Natural killer cell (primary cell): ENCODE data around the gene STK38L. TPM values are rescaled to one million over a fixed set of nuclear protein-coding genes. Genes with fewer than 3 reads are reported as not detected.

Source experiments
- ATAC-seq, 3 donors: fragments of 150-1000 bp in 2 of 3; fragments of 200-7000 bp in 1 of 3; cut with Tn5 transposase; 1 replicate in 1 of 3; 2 replicates in 2 of 3; pipeline ENCODE4 v1.10.0; 2021; ENCODE audit warnings: mild to moderate bottlenecking in 2 of 3, moderate library complexity in 2 of 3
- DNase-seq, 2 donors: peaks; one replicate each; pipeline versions ENCODE4 v3.0.0 to v3.0.0-alpha.2; 2013 to 2021; ENCODE audit warnings: mixed read lengths in 1 of 2
- H3K27ac ChIP-seq: one replicate; pipeline ENCODE4 v1.5.1; 2013; ENCODE audit warnings: mild to moderate bottlenecking, low read length
- H3K27me3 ChIP-seq: one replicate; pipeline ENCODE4 v1.6.1; 2013; ENCODE audit warnings: low read length; ENCODE audit not compliant: control insufficient read depth, insufficient read depth
- H3K36me3 ChIP-seq: one replicate; pipeline ENCODE4 v1.6.1; 2013; ENCODE audit warnings: low read length; ENCODE audit not compliant: control insufficient read depth, insufficient read depth
- H3K4me1 ChIP-seq: one replicate; pipeline ENCODE4 v1.6.1; 2013; ENCODE audit warnings: low read length; ENCODE audit not compliant: control insufficient read depth, insufficient read depth
- H3K4me3 ChIP-seq: one replicate; pipeline ENCODE4 v1.5.1; 2013; ENCODE audit warnings: low read length
- H3K9me3 ChIP-seq: one replicate; pipeline ENCODE4 v1.6.1; 2013; ENCODE audit warnings: low read length; ENCODE audit not compliant: control insufficient read depth, insufficient read depth
- H3K27ac Mint-ChIP-seq, 2 donors: one replicate each; pipeline ENCODE4 v1.8.0; 2022; ENCODE audit warnings: mild to moderate bottlenecking in 2 of 2, mixed read lengths in 2 of 2, moderate library complexity in 1 of 2
- H3K27me3 Mint-ChIP-seq, 2 donors: one replicate each; pipeline ENCODE4 v1.8.0; 2022; ENCODE audit warnings: low read depth in 2 of 2, mixed read lengths in 2 of 2
- H3K36me3 Mint-ChIP-seq: one replicate; pipeline ENCODE4 v1.8.0; 2022; ENCODE audit warnings: mixed read lengths
- H3K4me1 Mint-ChIP-seq, 2 donors: one replicate each; pipeline ENCODE4 v1.8.0; 2022; ENCODE audit warnings: mixed read lengths in 2 of 2
- H3K4me3 Mint-ChIP-seq: one replicate; pipeline ENCODE4 v1.8.0; 2022; ENCODE audit warnings: mild to moderate bottlenecking, moderate library complexity, mixed read lengths
- H3K9me3 Mint-ChIP-seq, 2 donors: one replicate each; pipeline ENCODE4 v1.8.0; 2022; ENCODE audit warnings: mixed read lengths in 2 of 2
- WGBS: methylation state at CpG from one replicate; pipeline ENCODE4 v1.1.7; 2013; ENCODE audit warnings: missing lambda C conversion rate; ENCODE audit not compliant: insufficient coverage; 5-methylcytosine and 5-hydroxymethylcytosine counted together
- intact Hi-C: fragments of 100-400 bp; cut with micrococcal nuclease; formaldehyde crosslinking; loops from one replicate; pipeline ENCODE4 v1.14.2; 2022
- total RNA-seq, 4 donors: library from RNA; stranded (reverse); fragments of 120-200 nt in 1 of 4; gene quantifications; one replicate each; pipeline versions ENCODE4 v1.2.3 to v1.2.4, GENCODE V29; 2013 to 2022
- TF ChIP-seq, protein P1 (sequence below): fragments of 200-600 bp; IDR thresholded peaks from one replicate; pipeline ENCODE4 v1.8.0; 2022; ENCODE audit warnings: antibody characterized with exemption

The STK38L gene
- total RNA-seq, 3 donors from 2014 or later (not counting 1 experiment from before 2014, with no cell fraction given): 14.0 to 17.0 (median 15.0) TPM

DNA sequence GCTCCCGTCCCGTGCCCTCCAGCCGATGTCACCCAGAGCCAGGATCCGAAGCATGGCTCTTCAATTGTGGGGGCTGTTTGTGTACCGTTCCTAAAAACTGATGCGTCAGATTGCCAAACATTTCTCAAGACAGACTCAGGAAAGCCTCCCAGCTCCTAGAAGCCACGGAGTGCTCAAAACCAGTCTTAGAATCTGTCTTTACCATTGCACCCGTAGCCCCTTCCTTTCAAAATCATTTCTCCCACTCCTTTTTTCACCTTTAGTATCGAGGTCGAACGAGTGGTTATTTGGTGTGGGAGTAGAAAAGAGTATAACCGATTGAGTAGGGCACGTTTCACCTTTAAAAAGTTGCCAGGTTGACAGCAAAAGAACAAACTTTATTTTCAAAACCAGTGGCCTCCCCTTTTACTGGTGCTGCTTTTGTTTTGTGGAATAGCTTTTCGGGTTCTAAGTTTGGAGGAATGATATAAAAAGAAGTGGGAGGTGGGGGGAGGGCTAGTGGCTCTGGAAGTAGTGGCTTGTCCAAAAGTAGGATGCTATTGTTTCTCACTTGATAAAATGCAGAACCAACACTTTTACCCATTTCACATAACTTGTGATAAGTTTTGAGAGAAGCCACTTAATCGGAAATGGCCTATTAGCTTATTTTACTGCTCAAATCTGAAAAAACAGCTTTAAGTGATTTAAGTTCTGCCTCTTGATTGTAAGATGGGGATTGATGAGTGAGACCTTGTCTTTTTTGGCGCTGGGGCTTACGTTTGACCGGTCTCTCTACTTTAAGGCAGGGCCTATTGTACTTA lies 803 bp downstream of the STK38L start:
- Histone ChIP-seq H3K4me1 (peaks cover 15% of the 10 kb centered on the region), H3K4me3 (peak overlapping the region; percentile 98), H3K27me3 (no peaks in the 10 kb centered on the region), H3K27ac (peak overlapping the region; percentile 90), H3K9me3 (no peaks in the 10 kb centered on the region), H3K36me3 (no peaks in the 10 kb centered on the region)
- DNase-seq (no peak), ATAC-seq (no peak)
- Mint-ChIP-seq H3K27ac (peak overlapping the region; percentile 92 to 94), H3K4me1 (peaks cover 32% of the 10 kb centered on the region in 2 donors), H3K27me3 (no peaks in the 10 kb centered on the region), H3K4me3 (peak overlapping the region; percentile 98), H3K9me3 (no peaks in the 10 kb centered on the region), H3K36me3 (no peaks in the 10 kb centered on the region)
- intact Hi-C loops: loop anchor here (1.0 kb wide), 2 partner anchors 231 to 307 kb away; partner anchors contain the start of genes FGFR1OP2 and TM7SF3
- 5% methylated on average over 13 of the region's 18 CpGs for WGBS
- TF ChIP-seq, protein P1, sequence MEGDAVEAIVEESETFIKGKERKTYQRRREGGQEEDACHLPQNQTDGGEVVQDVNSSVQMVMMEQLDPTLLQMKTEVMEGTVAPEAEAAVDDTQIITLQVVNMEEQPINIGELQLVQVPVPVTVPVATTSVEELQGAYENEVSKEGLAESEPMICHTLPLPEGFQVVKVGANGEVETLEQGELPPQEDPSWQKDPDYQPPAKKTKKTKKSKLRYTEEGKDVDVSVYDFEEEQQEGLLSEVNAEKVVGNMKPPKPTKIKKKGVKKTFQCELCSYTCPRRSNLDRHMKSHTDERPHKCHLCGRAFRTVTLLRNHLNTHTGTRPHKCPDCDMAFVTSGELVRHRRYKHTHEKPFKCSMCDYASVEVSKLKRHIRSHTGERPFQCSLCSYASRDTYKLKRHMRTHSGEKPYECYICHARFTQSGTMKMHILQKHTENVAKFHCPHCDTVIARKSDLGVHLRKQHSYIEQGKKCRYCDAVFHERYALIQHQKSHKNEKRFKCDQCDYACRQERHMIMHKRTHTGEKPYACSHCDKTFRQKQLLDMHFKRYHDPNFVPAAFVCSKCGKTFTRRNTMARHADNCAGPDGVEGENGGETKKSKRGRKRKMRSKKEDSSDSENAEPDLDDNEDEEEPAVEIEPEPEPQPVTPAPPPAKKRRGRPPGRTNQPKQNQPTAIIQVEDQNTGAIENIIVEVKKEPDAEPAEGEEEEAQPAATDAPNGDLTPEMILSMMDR: no peak

DNA sequence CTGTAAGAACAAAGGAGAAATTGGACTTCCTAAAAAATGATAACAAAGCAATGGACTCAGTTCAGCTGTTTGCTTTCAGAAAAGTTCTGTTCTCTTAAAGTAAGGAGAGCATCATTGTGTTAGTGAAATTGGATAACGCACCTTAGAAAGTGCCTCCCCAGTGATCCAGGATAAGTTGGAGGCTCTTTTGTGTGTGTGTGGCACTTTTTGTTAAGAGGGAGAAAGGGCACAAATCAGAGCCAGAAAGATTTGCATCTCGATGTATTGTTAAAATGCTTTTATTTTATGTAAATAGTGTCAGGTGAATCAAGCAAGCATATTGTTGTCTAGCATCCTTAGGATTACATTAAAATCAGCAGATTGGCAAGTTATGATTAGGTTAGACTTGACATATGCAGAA lies 2.1 kb downstream of the STK38L start:
- H3K4me1 Mint-ChIP-seq: peaks cover 32 to 36% of the 10 kb centered on the region in 2 donors

DNA sequence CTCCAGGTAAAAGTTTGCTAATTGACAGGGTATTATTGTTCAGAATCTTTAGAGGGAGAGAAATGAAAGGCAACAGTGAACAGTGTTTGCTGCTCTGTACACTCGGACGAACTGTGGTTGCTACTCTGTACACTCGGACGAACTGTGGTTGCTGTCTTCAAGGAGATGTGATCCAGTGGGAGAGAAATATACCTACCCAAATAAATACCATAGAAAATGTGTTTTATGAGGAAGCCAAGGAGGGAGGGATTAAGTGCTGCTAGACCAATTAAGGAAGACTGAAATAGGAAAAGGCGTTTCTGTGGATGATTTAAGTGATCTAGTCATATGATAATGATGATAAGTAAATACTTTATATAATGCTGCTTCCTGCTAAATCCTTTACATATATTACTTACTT lies 2.7 kb downstream of the STK38L start:
- no peaks in the 10 kb centered on the region for H3K36me3 Mint-ChIP-seq
- H3K4me3 Mint-ChIP-seq: no peak overlapping the region
- ATAC-seq (no peak), DNase-seq (no peak)
- Histone ChIP-seq H3K36me3 (no peaks in the 10 kb centered on the region), H3K27me3 (no peaks in the 10 kb centered on the region), H3K4me1 (peaks cover 15% of the 10 kb centered on the region), H3K4me3 (no peak overlapping the region), H3K9me3 (no peaks in the 10 kb centered on the region), H3K27ac (no peak overlapping the region)
- H3K27me3 Mint-ChIP-seq: no peaks in the 10 kb centered on the region
- H3K4me1 Mint-ChIP-seq: peaks cover 32 to 38% of the 10 kb centered on the region in 2 donors
- intact Hi-C loops: no loop called here
- H3K27ac Mint-ChIP-seq: no peak overlapping the region
- H3K9me3 Mint-ChIP-seq: no peaks in the 10 kb centered on the region
- 100% methylated on average over 1 of the region's 5 CpGs for WGBS
- TF ChIP-seq, protein P1: no peak

More for the DNA sequence above, 2.1 kb downstream of the STK38L start:
- Histone ChIP-seq H3K27ac (no peak overlapping the region), H3K4me1 (peaks cover 15% of the 10 kb centered on the region), H3K36me3 (no peaks in the 10 kb centered on the region), H3K4me3 (no peak overlapping the region), H3K9me3 (no peaks in the 10 kb centered on the region), H3K27me3 (no peaks in the 10 kb centered on the region)
- DNase-seq: no peak
- intact Hi-C loops: no loop called here
- WGBS: 93% methylated on average over 2 of the region's 2 CpGs
- ATAC-seq: no peak
- Mint-ChIP-seq H3K9me3 (no peaks in the 10 kb centered on the region), H3K27me3 (no peaks in the 10 kb centered on the region), H3K27ac (peak overlapping the region; percentile 24 to 92), H3K36me3 (no peaks in the 10 kb centered on the region), H3K4me3 (peak overlapping the region; percentile 69)
- TF ChIP-seq, protein P1: no peak
